ENCODE data around the gene AMOTL1.

Gene AMOTL1

GRCh38 chr11:94775567-94776327 is 7.6 kb downstream of the AMOTL1 start:
- Histone ChIP-seq H4K20me1 (ENCODE audit: control insufficient read depth, insufficient read depth, low read depth, low read length) (no peaks in the 10 kb centered on the region), H3K9me3 (ENCODE audit: control insufficient read depth, insufficient read depth, low read length) (no peaks in the 10 kb centered on the region), H3K79me2 (ENCODE audit: control insufficient read depth, low read length) (no peaks in the 10 kb centered on the region), H3K27me3 (ENCODE audit: control insufficient read depth, low read length) (peaks cover 6% of the 10 kb centered on the region), H3K4me3 (ENCODE audit: low read length) (no peak overlapping the region), H3K4me2 (ENCODE audit: low read length) (no peak overlapping the region), H3K9me2 (replicated peaks; ENCODE audit: control insufficient read depth, low read length) (no peaks in the 10 kb centered on the region), H3K36me3 (ENCODE audit: control insufficient read depth, low read length) (no peaks in the 10 kb centered on the region), H3F3A (ENCODE audit: control insufficient read depth, insufficient read depth) (no peaks in the 10 kb centered on the region), H3K4me1 (ENCODE audit: control insufficient read depth, low read length) (no peaks in the 10 kb centered on the region), H3K27ac (ENCODE audit: low read depth, low read length) (no peak overlapping the region)
- TF ChIP-seq EZH2phosphoT487 (IDR thresholded peaks at IDR 0.05; ENCODE audit: borderline replicate concordance, low read length) (no peak), CTCF (IDR thresholded peaks at IDR 0.05; ENCODE audit: low read depth, low read length, poor library complexity, severe bottlenecking) (no peak)

- Histone ChIP-seq H4K20me1 (ENCODE audit: control insufficient read depth, insufficient read depth, low read depth, low read length) (no peaks in the 10 kb centered on the region), H3K27me3 (ENCODE audit: control insufficient read depth, low read length) (peaks cover 6% of the 10 kb centered on the region), H3F3A (ENCODE audit: control insufficient read depth, insufficient read depth) (no peaks in the 10 kb centered on the region), H3K4me3 (ENCODE audit: low read length) (no peak overlapping the region), H3K79me2 (ENCODE audit: control insufficient read depth, low read length) (no peaks in the 10 kb centered on the region), H3K27ac (ENCODE audit: low read depth, low read length) (no peak overlapping the region), H3K4me1 (ENCODE audit: control insufficient read depth, low read length) (no peaks in the 10 kb centered on the region), H3K9me2 (replicated peaks; ENCODE audit: control insufficient read depth, low read length) (no peaks in the 10 kb centered on the region), H3K9me3 (ENCODE audit: control insufficient read depth, insufficient read depth, low read length) (no peaks in the 10 kb centered on the region), H3K4me2 (ENCODE audit: low read length) (no peak overlapping the region), H3K36me3 (ENCODE audit: control insufficient read depth, low read length) (no peaks in the 10 kb centered on the region)
- TF ChIP-seq CTCF (IDR thresholded peaks at IDR 0.05; ENCODE audit: low read depth, low read length, poor library complexity, severe bottlenecking) (no peak), EZH2phosphoT487 (IDR thresholded peaks at IDR 0.05; ENCODE audit: borderline replicate concordance, low read length) (no peak)
Observed at GRCh38 chr11:94776351-94777321, 8.5 kb downstream of the AMOTL1 start.

GRCh38 chr11:94780432-94780831 is 12.3 kb downstream of the AMOTL1 start:
- Histone ChIP-seq H3K9me2 (replicated peaks; ENCODE audit: control insufficient read depth, low read length) (no peaks in the 10 kb centered on the region), H3K9me3 (ENCODE audit: control insufficient read depth, insufficient read depth, low read length) (no peaks in the 10 kb centered on the region), H3K36me3 (ENCODE audit: control insufficient read depth, low read length) (no peaks in the 10 kb centered on the region), H3K79me2 (ENCODE audit: control insufficient read depth, low read length) (no peaks in the 10 kb centered on the region), H3F3A (ENCODE audit: control insufficient read depth, insufficient read depth) (no peaks in the 10 kb centered on the region), H4K20me1 (ENCODE audit: control insufficient read depth, insufficient read depth, low read depth, low read length) (no peaks in the 10 kb centered on the region), H3K27ac (ENCODE audit: low read depth, low read length) (no peak overlapping the region), H3K4me1 (ENCODE audit: control insufficient read depth, low read length) (no peaks in the 10 kb centered on the region), H3K27me3 (ENCODE audit: control insufficient read depth, low read length) (peaks cover 4% of the 10 kb centered on the region; the same call in 1 of the 2 replicates), H3K4me3 (ENCODE audit: low read length) (no peak overlapping the region), H3K4me2 (ENCODE audit: low read length) (no peak overlapping the region)
- TF ChIP-seq EZH2phosphoT487 (IDR thresholded peaks at IDR 0.05; ENCODE audit: borderline replicate concordance, low read length): no peak
- TF ChIP-seq CTCF (IDR thresholded peaks at IDR 0.05; ENCODE audit: low read depth, low read length, poor library complexity, severe bottlenecking): no peak

Measured in DOHH2 (cell line).